HG02981 (cell line): ENCODE results near the gene INPP5D.

Experiments
- ATAC-seq: cut with Tn5 transposase; IDR thresholded peaks from one replicate; pipeline ENCODE4 v1.9.1; 2021; ENCODE audit warnings: mild to moderate bottlenecking, moderate library complexity; ENCODE audit not compliant: unreplicated experiment

Gene INPP5D

GRCh38 chr2:233202531-233202944 lies 142.4 kb downstream of the INPP5D start:
- ATAC-seq, result peak; percentile 44

GRCh38 chr2:233203060-233203459 lies 142.9 kb downstream of the INPP5D start:
- ATAC-seq, result no peak

DNA sequence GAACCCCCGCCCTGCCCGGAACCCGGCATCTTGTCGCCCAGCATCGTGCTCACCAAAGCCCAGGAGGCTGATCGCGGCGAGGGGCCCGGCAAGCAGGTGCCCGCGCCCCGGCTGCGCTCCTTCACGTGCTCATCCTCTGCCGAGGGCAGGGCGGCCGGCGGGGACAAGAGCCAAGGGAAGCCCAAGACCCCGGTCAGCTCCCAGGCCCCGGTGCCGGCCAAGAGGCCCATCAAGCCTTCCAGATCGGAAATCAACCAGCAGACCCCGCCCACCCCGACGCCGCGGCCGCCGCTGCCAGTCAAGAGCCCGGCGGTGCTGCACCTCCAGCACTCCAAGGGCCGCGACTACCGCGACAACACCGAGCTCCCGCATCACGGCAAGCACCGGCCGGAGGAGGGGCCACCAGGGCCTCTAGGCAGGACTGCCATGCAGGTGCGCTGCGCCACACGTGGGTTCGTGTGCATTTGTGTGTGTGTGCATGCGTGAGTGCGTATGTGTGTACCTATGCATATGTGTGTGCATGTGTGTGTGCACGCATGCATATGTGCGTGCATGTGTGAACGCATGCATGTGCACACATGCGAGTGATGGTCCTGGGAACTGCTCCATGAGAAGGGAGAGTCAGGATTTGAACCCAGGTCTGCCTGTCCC lies 144.3 kb downstream of the INPP5D start:
- no peak for ATAC-seq

GRCh38 chr2:233208382-233209116 lies 148.4 kb downstream of the INPP5D start:
- no peak for ATAC-seq

GRCh38 chr2:233209117-233209532 lies 149.0 kb downstream of the INPP5D start:
- ATAC-seq, result no peak

- no peak for ATAC-seq
Observed at GRCh38 chr2:233209533-233210171, 149.5 kb downstream of the INPP5D start.

DNA sequence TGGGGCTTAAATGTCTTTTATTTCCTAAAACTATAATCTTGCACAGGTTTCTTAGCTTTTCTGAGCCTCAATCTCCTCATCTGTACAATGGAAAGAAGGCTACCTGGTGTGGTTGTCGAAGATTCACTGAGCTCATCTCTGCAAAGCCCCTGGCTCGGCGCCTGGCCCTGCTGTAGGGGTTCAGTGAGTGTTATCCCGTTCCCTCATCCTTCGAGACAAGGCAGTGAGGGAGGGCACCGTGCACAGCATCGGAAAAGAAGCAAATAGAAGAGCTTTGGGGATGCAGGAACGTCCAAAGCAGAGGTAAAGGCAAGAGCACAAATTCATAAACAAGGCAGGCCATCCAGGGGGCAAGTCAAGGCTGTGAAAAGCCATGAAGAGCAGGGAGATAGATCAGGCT lies 150.1 kb downstream of the INPP5D start:
- no peak for ATAC-seq

DNA sequence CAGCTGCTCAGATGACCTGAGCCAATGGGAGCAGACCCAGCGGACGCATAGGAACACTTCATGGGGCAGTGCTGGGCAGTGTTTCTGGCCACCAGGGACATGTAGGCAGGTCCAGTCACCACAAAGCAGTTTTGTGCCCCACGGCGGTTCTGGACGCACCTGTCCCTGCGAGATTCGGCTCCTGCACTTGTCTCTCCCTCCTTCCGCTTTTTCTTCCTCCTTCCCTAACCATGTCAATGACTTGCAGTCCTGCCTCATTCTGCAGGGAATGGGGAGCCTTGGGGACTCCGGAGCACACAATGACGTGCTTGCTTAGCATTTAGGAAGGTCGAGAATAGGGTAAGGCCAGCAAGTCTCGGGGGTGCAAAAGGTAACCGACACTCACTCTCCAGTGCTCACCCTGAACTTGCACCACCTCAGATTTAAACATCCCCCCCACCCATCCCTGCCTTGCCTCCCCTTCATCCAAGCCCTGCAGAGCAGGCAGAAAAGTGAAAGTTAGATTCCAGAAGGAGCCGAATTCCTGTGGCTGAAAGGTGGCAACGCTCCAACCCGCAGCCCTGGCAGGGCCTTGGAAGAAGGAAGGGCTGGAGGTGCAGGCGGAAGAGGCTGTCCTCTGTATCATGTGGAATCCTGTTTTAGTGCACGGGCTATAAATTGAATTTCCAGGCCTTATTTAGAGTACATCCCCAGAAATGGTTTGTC lies 150.9 kb downstream of the INPP5D start:
- no peak for ATAC-seq

DNA sequence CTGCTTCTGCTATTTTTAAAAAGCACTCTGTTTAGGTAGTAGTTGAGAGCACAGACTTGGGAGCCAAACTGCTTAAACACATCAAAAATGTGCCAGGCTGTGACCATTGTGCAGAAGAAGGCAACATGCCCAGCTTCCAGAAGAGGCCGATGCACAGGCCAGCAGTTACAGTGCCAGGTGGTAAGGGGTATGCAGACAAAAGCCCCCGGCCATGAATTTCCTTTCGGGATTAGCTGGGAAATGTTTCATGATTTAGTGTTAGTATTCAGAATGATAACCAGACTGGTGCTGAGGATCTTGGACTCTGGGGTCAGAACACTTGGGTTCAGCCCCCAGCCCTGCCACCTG lies 151.4 kb downstream of the INPP5D start:
- ATAC-seq, result no peak

DNA sequence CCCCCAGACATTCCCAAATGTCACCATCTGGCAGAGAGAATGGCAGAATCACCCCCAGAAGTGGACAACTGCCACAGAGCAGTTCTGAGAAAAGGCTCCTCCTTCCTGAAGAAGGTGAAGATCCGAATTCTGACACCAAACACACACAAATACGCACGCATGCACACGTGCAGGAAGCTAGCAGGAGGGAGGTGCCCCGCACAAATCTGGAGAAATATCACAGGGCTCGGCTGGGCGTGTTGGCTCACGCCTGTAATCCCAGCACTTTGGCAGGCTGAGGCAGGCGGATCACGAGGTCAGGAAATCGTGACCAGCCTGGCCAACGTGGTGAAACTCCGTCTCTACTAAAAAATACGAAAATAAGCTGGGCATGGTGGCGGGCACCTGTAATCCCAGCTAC lies 152.9 kb downstream of the INPP5D start:
- no peak for ATAC-seq

GRCh38 chr2:233213975-233214374 lies 153.8 kb downstream of the INPP5D start:
- no peak for ATAC-seq

DNA sequence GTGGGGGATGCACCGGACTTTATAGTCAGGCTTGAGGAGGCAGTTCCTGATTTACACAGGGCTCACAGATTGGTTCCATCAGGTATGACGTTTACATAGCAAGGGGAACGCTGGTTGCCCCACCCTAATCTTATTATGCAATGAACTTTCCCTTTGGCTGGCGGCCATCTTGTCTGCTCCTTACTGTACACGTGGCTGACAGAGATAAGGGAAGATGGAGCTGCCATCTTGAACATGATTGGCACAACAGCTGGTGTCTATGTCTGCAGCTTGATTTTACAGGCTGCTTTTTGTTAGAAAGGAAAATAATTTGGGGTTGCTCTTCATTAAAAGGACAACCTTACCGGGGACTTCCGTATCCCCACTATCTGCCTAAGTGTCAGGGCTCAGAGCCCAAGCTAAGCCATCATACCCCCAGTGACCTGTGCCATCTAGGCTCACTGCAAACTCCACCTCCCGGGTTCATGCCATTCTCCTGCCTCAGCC lies 157.8 kb downstream of the INPP5D start:
- no peak for ATAC-seq

GRCh38 chr2:233218836-233219235 lies 158.7 kb downstream of the INPP5D start:
- no peak for ATAC-seq

DNA sequence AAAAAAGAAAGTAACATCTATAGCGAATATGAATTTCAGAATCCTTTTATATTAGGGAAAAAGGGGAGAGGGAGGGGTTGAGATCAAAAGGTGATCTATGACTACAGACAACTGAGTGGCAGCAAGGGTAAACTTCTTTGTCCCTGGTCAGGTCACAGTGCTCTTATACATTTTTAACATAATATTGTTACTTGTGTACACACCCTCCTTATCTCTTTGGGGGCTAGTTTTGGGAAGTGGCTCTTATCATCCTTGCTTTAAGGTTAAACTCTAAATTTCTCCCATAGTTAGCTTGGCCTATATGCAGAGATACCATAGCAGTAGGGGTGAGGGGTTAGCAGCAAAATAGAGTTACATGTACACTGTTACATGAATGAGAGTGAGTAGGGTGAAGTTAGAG lies 159.7 kb downstream of the INPP5D start:
- no peak for ATAC-seq

GRCh38 chr2:233221378-233222063 lies 161.4 kb downstream of the INPP5D start:
- ATAC-seq, result no peak

DNA sequence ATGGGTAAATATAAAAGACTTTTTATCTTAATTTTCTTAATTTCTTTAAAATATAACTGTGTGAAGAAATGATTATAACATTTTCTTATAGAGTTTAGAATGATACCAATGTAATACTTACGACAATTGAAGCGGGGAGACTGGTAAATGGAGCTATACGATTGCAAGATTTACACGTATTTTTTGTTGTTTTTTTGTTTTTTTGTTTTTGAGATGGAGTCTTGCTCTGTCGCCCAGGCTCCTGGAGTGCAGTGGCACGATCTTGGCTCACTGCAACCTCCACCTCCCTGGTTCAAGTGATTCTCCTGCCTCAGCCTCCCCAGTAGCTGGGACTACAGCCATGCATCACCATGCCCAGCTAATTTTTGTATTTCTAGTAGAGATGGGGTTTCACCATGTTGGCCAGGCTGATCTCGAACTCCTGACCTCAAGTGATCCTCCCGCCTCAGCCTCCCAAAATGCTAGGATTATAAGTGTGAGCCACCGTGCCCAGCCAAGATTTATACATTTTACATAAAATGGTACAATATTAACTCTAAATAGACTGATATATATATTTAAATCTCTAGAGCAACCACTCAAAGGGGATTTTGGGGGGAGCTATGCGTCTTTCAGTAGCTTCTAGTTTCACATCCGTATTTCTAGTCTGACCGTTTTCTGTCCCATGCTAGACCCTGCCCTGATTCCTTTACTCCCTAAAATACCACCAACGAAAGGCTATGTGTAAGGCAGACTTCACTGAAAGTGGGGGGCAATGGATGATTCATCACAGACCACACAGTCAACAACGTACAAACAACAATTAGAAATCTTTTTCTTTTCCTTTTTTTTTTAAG lies 163.1 kb downstream of the INPP5D start:
- ATAC-seq, result peak; percentile 72

GRCh38 chr2:233225230-233226068 lies 165.3 kb downstream of the INPP5D start:
- no peak for ATAC-seq

DNA sequence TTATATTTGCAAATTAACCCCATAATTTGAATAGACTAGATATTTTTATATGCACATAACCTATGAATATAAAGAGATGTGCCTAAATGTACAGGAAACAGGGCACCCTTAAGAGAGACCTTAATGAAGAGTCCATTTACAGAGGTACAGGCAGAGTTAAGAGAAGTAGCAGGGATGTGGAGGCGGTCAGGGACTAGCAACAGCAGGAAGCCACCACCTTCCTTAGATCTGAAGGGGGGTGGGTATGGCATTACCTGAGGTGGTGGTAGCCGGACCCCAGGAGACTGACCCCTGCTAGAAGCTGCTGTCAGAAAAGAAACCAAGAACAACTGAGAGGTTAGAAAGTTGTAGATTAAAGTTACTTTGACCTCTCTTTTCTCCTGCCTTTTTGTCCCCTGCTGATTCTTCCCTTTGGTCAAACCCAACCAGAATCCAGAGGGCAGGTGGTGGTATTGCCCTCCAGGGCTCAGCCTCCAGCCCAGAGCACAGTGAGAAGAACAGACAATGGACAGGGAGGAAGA lies 166.4 kb downstream of the INPP5D start:
- ATAC-seq, result no peak
